Fibroblast of skin of right biceps (primary cell): ENCODE measurements around the gene PRMT7.
"Not testable (repeated sequence)": the region's sequence is repeated elsewhere in the genome, so short reads cannot be mapped to it uniquely, and the experiment has no call there.

Experiments used
- DNase-seq: peaks from one replicate; pipeline ENCODE4 v3.0.0-alpha.2; 2013

PRMT7 gene

GRCh38 chr16:68284847-68285246 lies 26.0 kb upstream of the PRMT7 start:
- DNase-seq: no peak

GRCh38 chr16:68285683-68286082 lies 25.1 kb upstream of the PRMT7 start:
- no peak for DNase-seq

- no peak for DNase-seq
These were observed 24.4 kb upstream of the PRMT7 start for GRCh38 chr16:68286153-68287074.

GRCh38 chr16:68287276-68288251 lies 23.3 kb upstream of the PRMT7 start:
- peak; percentile 53 for DNase-seq

GRCh38 chr16:68288252-68288650 lies 22.6 kb upstream of the PRMT7 start:
- DNase-seq: no peak

- not testable (repeated sequence) for DNase-seq
These were observed 22.0 kb upstream of the PRMT7 start for GRCh38 chr16:68288796-68289195.

GRCh38 chr16:68289202-68289601 lies 21.6 kb upstream of the PRMT7 start:
- DNase-seq: no peak

- DNase-seq: peak; percentile 51
These were observed 21.0 kb upstream of the PRMT7 start for GRCh38 chr16:68289621-68290329.

- DNase-seq: no peak
These were observed 20.4 kb upstream of the PRMT7 start for GRCh38 chr16:68290450-68290849.

- no peak for DNase-seq
These were observed 19.6 kb upstream of the PRMT7 start for GRCh38 chr16:68291227-68291626.

- no peak for DNase-seq
These were observed 18.4 kb upstream of the PRMT7 start for GRCh38 chr16:68292425-68292824.

GRCh38 chr16:68296291-68296690 lies 14.5 kb upstream of the PRMT7 start:
- no peak for DNase-seq

GRCh38 chr16:68296693-68297092 lies 14.1 kb upstream of the PRMT7 start:
- no peak for DNase-seq

GRCh38 chr16:68297908-68298307 lies 12.9 kb upstream of the PRMT7 start:
- DNase-seq: peak; percentile 14

GRCh38 chr16:68298312-68298711 lies 12.5 kb upstream of the PRMT7 start:
- DNase-seq: no peak

- DNase-seq: peak; percentile 81
These were observed 11.8 kb upstream of the PRMT7 start for GRCh38 chr16:68298907-68299561.

GRCh38 chr16:68299571-68300453 lies 11.0 kb upstream of the PRMT7 start:
- no peak for DNase-seq

- DNase-seq: no peak
These were observed 9.9 kb upstream of the PRMT7 start for GRCh38 chr16:68300734-68301459.

- DNase-seq: no peak
These were observed 4.2 kb upstream of the PRMT7 start for GRCh38 chr16:68306633-68307032.

- no peak for DNase-seq
These were observed 1.0 kb upstream of the PRMT7 start for GRCh38 chr16:68309799-68310198.

GRCh38 chr16:68310437-68310773 lies 414 bp upstream of the PRMT7 start:
- no peak for DNase-seq
